ENCODE measurements around the gene WNT8A. TPM values are rescaled to one million over a fixed set of nuclear protein-coding genes. Genes with fewer than 3 reads are reported as not detected.
"Not testable (repeated sequence)": the region's sequence is repeated elsewhere in the genome, so short reads cannot be mapped to it uniquely, and the experiment has no call there.

The WNT8A gene, protein sequence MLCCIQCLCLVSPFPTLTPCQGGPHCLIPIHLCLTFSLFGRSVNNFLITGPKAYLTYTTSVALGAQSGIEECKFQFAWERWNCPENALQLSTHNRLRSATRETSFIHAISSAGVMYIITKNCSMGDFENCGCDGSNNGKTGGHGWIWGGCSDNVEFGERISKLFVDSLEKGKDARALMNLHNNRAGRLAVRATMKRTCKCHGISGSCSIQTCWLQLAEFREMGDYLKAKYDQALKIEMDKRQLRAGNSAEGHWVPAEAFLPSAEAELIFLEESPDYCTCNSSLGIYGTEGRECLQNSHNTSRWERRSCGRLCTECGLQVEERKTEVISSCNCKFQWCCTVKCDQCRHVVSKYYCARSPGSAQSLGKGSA
- polyA plus RNA-seq (2013, experiment 1 of 2; ENCODE audit: insufficient read length), result not detected
- polyA plus RNA-seq (2013, experiment 2 of 2; ENCODE audit: insufficient read length), result not detected

- no peak for DNase-seq
These were observed at the start of gene WNT8A for GRCh38 chr5:138083702-138084101. Gene WNT8A, plus strand, starts transcription at chr5:138084033. Its CDS starts 95 bp downstream, at chr5:138084128.

- peak; percentile 89 for DNase-seq
These were observed 48.0 kb upstream of the WNT8A start for GRCh38 chr5:138035605-138036537.

DNA sequence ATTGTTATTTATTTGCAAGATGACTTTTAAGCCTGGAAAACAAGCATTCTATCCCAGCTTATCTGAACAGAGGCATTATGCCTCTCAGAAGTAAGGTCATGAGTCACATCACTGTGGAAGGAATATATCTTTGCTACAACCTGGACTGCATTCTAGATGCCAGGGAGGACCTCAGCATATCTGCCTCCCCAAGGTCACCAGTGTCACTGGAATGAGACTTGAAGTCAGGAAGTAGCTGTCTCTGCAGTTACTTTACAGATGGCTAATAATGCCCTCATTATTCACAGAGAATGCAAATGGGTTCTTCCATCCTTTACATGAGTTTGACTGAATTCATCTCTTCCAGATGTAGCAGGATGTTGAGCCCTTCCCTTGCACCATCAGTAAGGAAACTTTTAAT, 46.6 kb upstream of the WNT8A start:
- DNase-seq, result no peak

DNA sequence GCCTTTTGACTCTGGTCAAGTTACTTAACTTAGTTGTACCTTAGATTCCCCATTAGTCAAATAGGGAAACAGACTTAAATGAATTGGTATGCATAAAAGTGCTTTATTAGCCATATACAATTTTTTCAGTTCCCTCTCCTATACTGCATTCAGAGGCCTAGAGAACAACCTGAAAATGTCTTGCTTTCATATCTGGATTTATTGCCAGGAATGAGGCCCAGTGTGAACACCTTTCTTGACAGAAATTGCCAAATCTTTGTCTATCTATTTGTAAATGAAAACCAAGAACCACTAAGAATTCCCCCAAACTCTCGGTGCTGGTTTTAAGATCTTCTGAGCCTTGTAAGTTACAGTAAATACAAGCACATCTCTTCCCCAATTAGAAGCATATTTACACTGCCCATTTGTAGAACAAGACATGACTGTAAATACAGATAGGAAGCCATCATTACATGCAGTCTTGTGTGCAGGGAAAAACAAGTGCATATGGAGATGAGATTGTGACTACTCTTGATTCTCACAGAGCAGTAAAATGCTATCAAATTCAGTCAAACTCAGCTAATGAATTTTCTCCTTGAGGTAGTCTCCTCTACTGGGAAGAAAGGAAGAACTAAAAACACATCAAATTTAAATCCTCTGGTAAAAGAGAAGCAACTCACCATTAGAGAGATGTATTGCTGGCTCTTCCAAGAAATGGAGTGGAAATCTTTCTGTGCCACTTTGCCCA, 45.8 kb upstream of the WNT8A start:
- no peak for DNase-seq

DNA sequence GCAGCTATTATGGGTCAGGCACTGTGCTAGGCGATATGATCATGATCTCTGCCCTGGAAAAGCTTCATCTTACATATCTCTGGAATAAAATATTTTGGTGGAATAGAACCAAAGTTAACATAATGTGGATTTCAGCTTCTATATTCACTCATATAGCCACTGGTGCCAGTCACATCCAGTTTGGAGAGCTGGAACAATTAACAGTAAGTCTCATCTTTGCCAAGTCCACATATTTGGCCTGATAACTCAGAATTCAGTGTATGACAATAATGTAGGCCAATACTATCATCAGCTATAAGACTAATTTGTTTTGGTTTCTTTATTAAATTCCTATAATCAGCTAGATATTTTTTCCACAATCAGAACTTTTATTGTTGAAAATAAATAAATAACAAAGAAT, 45.0 kb upstream of the WNT8A start:
- DNase-seq, result no peak

- not testable (repeated sequence) for DNase-seq
These were observed 38.5 kb upstream of the WNT8A start for GRCh38 chr5:138045283-138045682.

GRCh38 chr5:138051441-138052296, 32.2 kb upstream of the WNT8A start:
- no peak for DNase-seq

- not testable (repeated sequence) for DNase-seq
These were observed 31.1 kb upstream of the WNT8A start for GRCh38 chr5:138052718-138053117.

DNA sequence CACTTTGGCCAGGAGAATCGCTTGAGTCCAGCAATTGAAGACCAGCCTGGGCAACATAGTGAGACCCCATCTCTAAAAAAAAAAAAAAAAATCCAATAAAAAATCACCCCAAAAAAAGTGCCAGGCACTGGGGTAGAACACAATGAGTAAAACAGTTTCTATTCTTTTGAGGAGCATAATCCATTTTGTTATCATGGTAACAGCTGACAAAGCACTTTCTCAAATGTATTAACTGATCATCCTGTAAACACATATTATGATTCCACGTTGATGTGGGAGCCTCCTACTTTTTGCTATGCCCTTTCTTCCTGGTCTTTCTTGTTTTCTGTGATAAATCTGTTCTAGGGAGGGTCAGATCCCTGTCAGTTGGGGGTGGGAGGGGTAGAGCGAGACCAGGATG, 30.3 kb upstream of the WNT8A start:
- no peak for DNase-seq

- no peak for DNase-seq
These were observed 29.6 kb upstream of the WNT8A start for GRCh38 chr5:138054206-138054605.

DNA sequence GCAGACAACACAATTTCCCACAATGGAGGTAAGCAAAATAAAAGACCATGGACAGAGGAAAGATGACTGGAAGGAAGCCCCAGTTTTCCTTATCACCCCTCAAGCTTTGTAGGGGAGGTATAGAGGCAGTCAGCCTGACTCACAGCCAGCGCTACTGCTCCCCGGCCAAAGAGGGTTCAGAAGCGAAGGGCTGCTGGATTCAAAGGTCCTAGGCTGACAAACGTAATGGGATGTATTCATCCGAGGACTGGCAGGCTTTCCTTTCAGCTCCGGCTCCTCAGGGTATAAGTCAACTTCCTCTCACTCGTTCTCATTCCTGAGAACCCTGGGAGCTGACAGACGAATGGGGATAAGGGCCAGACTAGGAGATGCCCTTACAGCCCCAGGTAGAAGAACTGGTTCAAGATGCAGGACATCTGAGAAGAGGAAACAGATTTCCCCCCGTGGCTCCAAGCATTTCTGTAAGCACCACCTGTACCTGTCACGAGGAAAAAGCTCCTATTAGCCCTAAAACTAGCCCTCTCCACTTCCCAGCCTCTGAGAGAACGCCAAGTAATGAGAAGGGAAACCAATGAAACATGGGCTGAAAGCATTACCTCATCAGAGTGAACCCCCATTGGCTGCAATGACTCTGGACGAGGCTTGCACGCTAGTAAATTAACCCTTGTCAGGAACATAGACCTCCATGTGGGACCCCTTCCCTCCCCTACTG, 28.8 kb upstream of the WNT8A start:
- DNase-seq, result no peak

GRCh38 chr5:138064526-138064925, 19.3 kb upstream of the WNT8A start:
- no peak for DNase-seq

- no peak for DNase-seq
These were observed 18.7 kb upstream of the WNT8A start for GRCh38 chr5:138065102-138065501.

- DNase-seq, result no peak
These were observed 15.9 kb upstream of the WNT8A start for GRCh38 chr5:138067945-138068344.

DNA sequence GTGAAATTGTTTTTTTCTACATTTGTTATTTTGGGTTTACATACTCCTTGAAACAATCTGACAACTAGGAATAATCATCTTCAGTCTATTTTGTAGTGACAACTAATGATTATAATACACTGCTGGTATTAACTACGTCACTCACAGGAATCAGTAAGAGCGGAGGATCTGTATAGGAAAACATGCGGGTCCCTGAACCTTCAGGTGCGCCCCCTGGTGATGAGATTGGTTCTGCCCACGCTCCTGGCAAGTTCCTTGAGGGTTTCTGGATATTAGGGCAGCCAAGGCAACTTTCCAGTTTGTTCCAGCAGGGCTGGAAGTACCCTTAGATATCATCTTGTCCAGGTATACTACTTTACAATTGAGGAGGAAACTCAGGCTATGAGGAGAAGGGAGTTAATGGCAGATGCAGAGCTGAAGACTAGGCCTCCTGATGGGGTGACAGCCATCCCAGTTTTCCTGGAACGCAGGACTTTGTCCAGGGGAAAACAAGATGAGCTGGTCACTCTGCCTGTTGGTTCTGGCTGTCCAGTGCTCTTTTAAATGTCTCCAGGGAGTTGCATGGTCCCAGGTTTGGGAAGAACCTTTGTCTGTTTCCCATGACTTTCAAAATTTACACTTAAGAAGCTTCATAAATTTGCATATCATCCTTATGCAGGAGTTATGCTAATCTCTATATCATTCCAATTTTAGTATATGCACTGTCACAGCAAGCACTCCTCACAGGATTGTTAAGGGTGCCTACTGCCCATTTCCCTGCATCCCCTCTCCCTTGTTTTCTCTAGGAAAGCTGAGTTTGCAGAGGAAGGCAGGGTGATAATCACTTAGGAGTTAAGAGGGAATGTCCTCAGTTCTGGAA, 14.9 kb upstream of the WNT8A start:
- peak; percentile 69 for DNase-seq

DNA sequence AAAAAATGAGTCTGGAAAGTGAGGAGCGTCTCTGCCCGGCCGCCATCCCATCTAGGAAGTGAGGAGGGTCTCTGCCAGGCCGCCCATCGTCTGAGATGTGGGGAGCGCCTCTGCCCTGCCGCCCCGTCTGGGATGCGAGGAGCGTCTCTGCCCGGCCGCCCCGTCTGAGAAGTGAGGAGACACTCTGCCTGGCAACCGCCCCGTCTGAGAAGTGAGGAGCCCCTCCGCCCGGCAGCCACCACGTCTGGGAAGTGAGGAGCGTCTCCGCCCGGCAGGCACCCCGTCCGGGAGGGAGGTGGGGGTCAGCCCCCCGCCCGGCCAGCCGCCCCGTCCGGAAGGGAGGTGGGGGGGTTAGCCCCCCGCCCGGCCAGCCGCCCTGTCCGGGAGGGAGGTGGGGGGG, 13.8 kb upstream of the WNT8A start:
- not testable (repeated sequence) for DNase-seq

- DNase-seq, result peak; percentile 54
These were observed 6.7 kb upstream of the WNT8A start for GRCh38 chr5:138077064-138077696.

- DNase-seq, result no peak
These were observed 5.7 kb upstream of the WNT8A start for GRCh38 chr5:138078006-138078643.

GRCh38 chr5:138082033-138082432, 1.8 kb upstream of the WNT8A start:
- no peak for DNase-seq

All from fibroblast of skin of back (primary cell).